Stimulated activated CD8-positive, alpha-beta memory T cell treated with anti-CD3 and anti-CD28 coated beads, Interleukin-7, amount 100 ng/mL, for 4 hours (primary cell): ENCODE data around the gene COTL1.
A peak's percentile ranks its signal among the peaks of the same experiment; 100 is the strongest.

Experiments used
- DNase-seq, 2 donors: peaks; one replicate each; pipeline ENCODE4 v3.0.0-alpha.2; 2020; ENCODE audit warnings: low read depth in 2 of 2

The COTL1 gene

GRCh38 chr16:84614623-84614967, 3.3 kb downstream of the COTL1 start:
- DNase-seq: no peak

- DNase-seq: no peak
Observed at GRCh38 chr16:84614073-84614459, 3.8 kb downstream of the COTL1 start.

- DNase-seq: no peak
Observed at GRCh38 chr16:84613408-84614072, 4.3 kb downstream of the COTL1 start.

GRCh38 chr16:84612686-84613085, 5.2 kb downstream of the COTL1 start:
- DNase-seq: no peak

GRCh38 chr16:84611041-84611440, 6.8 kb downstream of the COTL1 start:
- DNase-seq: no peak

- DNase-seq: no peak
Observed at GRCh38 chr16:84610376-84610775, 7.5 kb downstream of the COTL1 start.

GRCh38 chr16:84609563-84610177, 8.2 kb downstream of the COTL1 start:
- DNase-seq: no peak

GRCh38 chr16:84608282-84608681, 9.6 kb downstream of the COTL1 start:
- peak in 1 of 2 donors; percentile 21 for DNase-seq

GRCh38 chr16:84607694-84608093, 10.2 kb downstream of the COTL1 start:
- no peak for DNase-seq

- DNase-seq: no peak
Observed at GRCh38 chr16:84607061-84607460, 10.8 kb downstream of the COTL1 start.

GRCh38 chr16:84606081-84606875, 11.6 kb downstream of the COTL1 start:
- no peak for DNase-seq

- no peak for DNase-seq
Observed at GRCh38 chr16:84605339-84605848, 12.5 kb downstream of the COTL1 start.

- no peak for DNase-seq
Observed at GRCh38 chr16:84604477-84605013, 13.3 kb downstream of the COTL1 start.

- DNase-seq: no peak
Observed at GRCh38 chr16:84603940-84604339, 13.9 kb downstream of the COTL1 start.

- peak in 1 of 2 donors; percentile 42 for DNase-seq
Observed at GRCh38 chr16:84603140-84603816, 14.6 kb downstream of the COTL1 start.

GRCh38 chr16:84600343-84601229, 17.3 kb downstream of the COTL1 start:
- no peak for DNase-seq

- peak; percentile 41 to 71 for DNase-seq
Observed at GRCh38 chr16:84599521-84600202, 18.2 kb downstream of the COTL1 start.

GRCh38 chr16:84598360-84598759, 19.5 kb downstream of the COTL1 start:
- DNase-seq: no peak

GRCh38 chr16:84597931-84598351, 19.9 kb downstream of the COTL1 start:
- no peak for DNase-seq

GRCh38 chr16:84597528-84597896, 20.4 kb downstream of the COTL1 start:
- DNase-seq: no peak
